Kidney epithelial cell (primary cell): ENCODE data around the gene CRISPLD2. TPM values are rescaled to one million over a fixed set of nuclear protein-coding genes. Genes with fewer than 3 reads are reported as not detected.
A peak's percentile ranks its signal among the peaks of the same experiment; 100 is the strongest.
"Not testable (repeated sequence)": the region's sequence is repeated elsewhere in the genome, so short reads cannot be mapped to it uniquely, and the experiment has no call there.

ENCODE experiments used
- DNase-seq: peaks from one replicate; pipeline ENCODE4 v3.0.0-alpha.2; 2010; ENCODE audit warnings: low read depth
- H3K27me3 ChIP-seq: 2 replicates; pipeline ENCODE4 v1.6.0; 2011; ENCODE audit warnings: low read length; ENCODE audit not compliant: control insufficient read depth, insufficient read depth
- H3K36me3 ChIP-seq: 2 replicates; pipeline ENCODE4 v1.5.1; 2011; ENCODE audit warnings: low read length; ENCODE audit not compliant: control insufficient read depth, insufficient read depth
- H3K4me3 ChIP-seq: 2 replicates; pipeline ENCODE4 v1.5.1; 2011; ENCODE audit warnings: low read depth, mild to moderate bottlenecking, control low read depth, low read length
- CTCF ChIP-seq: IDR thresholded peaks from 2 replicates; pipeline ENCODE4 v1.5.1; 2011; ENCODE audit warnings: mild to moderate bottlenecking, moderate library complexity, low read length, control low read depth, inconsistent platforms; ENCODE audit not compliant: insufficient read depth, poor library complexity, severe bottlenecking
- total RNA-seq: library from RNA; depleted of rRNA; stranded (reverse); fragments of >200 nt; gene quantifications from 2 replicates; pipeline ENCODE4 v1.2.3, GENCODE V29; 2015

CRISPLD2 gene
- total RNA-seq, 1 donor from 2014 or later, result 2.5 TPM

- Histone ChIP-seq H3K36me3 (no peaks in the 10 kb centered on the region), H3K4me3 (no peak overlapping the region), H3K27me3 (no peaks in the 10 kb centered on the region)
- TF ChIP-seq CTCF, result no peak
- no peak for DNase-seq
These were observed 30.9 kb downstream of the CRISPLD2 start for GRCh38 chr16:84850714-84851113.

GRCh38 chr16:84851192-84852127, 31.7 kb downstream of the CRISPLD2 start:
- peak; percentile 98 for DNase-seq
- no peak for TF ChIP-seq CTCF
- H3K4me3 ChIP-seq, result no peak overlapping the region
- H3K27me3 ChIP-seq, result no peaks in the 10 kb centered on the region
- no peaks in the 10 kb centered on the region for H3K36me3 ChIP-seq

GRCh38 chr16:84853534-84853933, 33.7 kb downstream of the CRISPLD2 start:
- TF ChIP-seq CTCF, result no peak
- Histone ChIP-seq H3K27me3 (no peaks in the 10 kb centered on the region), H3K36me3 (no peaks in the 10 kb centered on the region), H3K4me3 (no peak overlapping the region)
- no peak for DNase-seq

- no peak for DNase-seq
- no peak for TF ChIP-seq CTCF
- no peak overlapping the region for H3K4me3 ChIP-seq
- H3K36me3 ChIP-seq, result no peaks in the 10 kb centered on the region
- no peaks in the 10 kb centered on the region for H3K27me3 ChIP-seq
These were observed 35.0 kb downstream of the CRISPLD2 start for GRCh38 chr16:84854759-84855158.

- not testable (repeated sequence) for H3K4me3 ChIP-seq, DNase-seq, H3K27me3 ChIP-seq, H3K36me3 ChIP-seq
These were observed 35.8 kb downstream of the CRISPLD2 start for GRCh38 chr16:84855435-84856202.

GRCh38 chr16:84856203-84856581, 36.4 kb downstream of the CRISPLD2 start:
- not testable (repeated sequence) for H3K4me3 ChIP-seq, H3K36me3 ChIP-seq, H3K27me3 ChIP-seq, DNase-seq

- H3K36me3 ChIP-seq, H3K4me3 ChIP-seq, H3K27me3 ChIP-seq, DNase-seq: not testable (repeated sequence)
These were observed 37.0 kb downstream of the CRISPLD2 start for GRCh38 chr16:84856811-84857210.
